IPS-15b (cell line): Measurements from ENCODE around the gene PARVB.

Experiments
- H3K27me3 ChIP-seq: one replicate; pipeline ENCODE4 v1.6.1; 2013; ENCODE audit warnings: low read length; ENCODE audit not compliant: control insufficient read depth, insufficient read depth
- H3K36me3 ChIP-seq: one replicate; pipeline ENCODE4 v1.6.1; 2013; ENCODE audit warnings: low read length; ENCODE audit not compliant: control insufficient read depth, insufficient read depth
- H3K4me1 ChIP-seq: one replicate; pipeline ENCODE4 v1.6.1; 2013; ENCODE audit warnings: mild to moderate bottlenecking, low read length; ENCODE audit not compliant: control insufficient read depth, insufficient read depth
- H3K4me3 ChIP-seq: one replicate; pipeline ENCODE4 v1.5.1; 2013; ENCODE audit warnings: low read depth, low read length
- H3K9ac ChIP-seq: one replicate; pipeline ENCODE4 v1.6.1; 2013; ENCODE audit warnings: low read depth, mild to moderate bottlenecking, low read length
- H3K9me3 ChIP-seq: one replicate; pipeline ENCODE4 v1.6.1; 2013; ENCODE audit warnings: mild to moderate bottlenecking, low read length; ENCODE audit not compliant: control insufficient read depth, insufficient read depth

PARVB gene

DNA sequence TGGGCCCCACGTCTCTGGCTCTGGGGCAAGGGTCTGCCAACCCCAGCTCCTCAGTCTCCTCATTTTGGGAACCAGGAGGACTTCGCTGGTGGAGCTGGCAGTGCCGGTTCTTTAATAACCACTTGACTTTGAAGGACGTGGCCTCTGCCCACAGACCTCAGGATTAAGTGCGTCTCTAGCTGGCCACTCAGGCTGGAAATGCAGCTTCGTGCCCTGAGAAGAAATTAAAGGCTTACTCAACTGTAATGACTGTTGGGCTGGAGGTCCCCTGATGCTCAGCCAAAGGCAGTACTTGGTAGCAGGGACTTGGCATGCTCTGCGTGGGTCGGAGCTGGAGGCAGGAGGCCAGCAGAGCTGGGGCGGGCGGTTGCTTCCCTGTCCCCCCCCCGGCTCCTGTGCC lies 139.9 kb downstream of the PARVB start:
- H3K4me1 ChIP-seq, result no peaks in the 10 kb centered on the region
- no peaks in the 10 kb centered on the region for H3K36me3 ChIP-seq
- no peak overlapping the region for H3K4me3 ChIP-seq
- H3K27me3 ChIP-seq, result no peaks in the 10 kb centered on the region
- no peak overlapping the region for H3K9ac ChIP-seq
- no peaks in the 10 kb centered on the region for H3K9me3 ChIP-seq

DNA sequence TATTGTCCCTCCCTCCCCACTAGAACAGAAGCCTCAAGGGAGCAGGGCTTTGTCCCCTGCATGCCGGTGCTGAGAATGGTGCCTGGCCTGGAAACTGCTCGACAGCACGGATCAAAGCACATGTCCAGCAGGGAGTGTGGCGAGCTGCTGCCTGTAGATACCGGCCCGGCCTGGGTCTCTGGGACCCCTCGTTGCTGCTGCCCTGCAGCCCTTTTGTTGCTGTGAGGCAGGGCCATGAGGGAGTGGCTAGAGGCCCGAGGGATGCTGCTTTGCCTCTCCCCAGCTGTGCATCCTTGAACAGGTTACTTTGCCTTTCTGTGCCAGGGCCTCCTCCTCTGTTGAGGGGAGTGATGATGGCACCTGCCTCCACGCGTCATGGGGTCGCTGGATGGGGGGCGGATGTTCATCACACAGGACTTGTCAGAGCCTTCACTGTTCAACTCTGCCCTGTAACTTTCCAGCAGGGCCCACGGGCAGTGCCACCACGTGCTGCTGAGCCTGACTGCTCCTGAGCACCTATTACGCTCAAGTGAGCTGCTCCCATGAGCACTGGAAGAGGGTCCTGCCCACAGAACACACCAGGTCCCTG lies 141.3 kb downstream of the PARVB start:
- no peak overlapping the region for H3K4me3 ChIP-seq
- H3K36me3 ChIP-seq, result no peaks in the 10 kb centered on the region
- no peak overlapping the region for H3K9ac ChIP-seq
- H3K27me3 ChIP-seq, result no peaks in the 10 kb centered on the region
- H3K9me3 ChIP-seq, result no peaks in the 10 kb centered on the region
- no peaks in the 10 kb centered on the region for H3K4me1 ChIP-seq

DNA sequence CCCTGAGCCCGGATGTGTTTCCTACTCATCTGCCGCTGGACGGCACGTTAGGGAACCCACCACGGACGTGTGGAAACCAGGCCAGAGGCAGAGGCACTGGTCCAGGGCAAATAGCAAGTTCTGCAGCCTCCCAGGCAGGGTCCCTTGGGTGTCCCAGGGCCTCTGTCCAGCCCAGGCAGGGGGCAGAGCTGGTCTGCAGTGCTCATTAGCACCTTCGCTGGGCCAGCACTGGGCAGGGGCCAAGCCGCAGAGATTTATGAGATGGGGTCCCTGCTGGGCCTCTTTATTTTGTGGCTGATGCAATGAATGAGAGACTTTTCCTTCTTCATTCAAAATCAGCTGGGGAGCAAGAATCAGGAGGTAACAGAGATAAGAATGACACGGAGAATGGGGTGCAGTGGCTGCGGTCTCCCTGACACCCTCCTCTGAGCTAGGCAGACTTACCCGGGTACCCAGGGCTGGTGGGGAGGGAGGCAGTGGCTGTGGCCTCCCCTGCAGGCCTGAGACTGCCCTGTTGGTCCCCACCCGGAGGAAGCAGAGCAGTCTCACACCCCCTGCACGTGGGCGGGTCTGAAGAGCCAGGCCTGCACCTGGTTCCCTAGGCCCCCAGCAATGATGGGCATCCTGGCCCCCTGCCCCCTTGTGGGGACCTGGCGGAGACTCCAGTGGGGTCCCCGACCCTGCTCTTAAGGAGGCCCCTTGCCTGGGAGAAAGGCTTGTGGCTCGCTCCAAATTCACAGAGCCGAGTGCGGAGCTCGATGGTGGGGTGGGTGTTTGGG lies 142.6 kb downstream of the PARVB start:
- H3K4me1 ChIP-seq, result no peaks in the 10 kb centered on the region
- no peaks in the 10 kb centered on the region for H3K27me3 ChIP-seq
- no peak overlapping the region for H3K9ac ChIP-seq
- no peaks in the 10 kb centered on the region for H3K9me3 ChIP-seq
- no peaks in the 10 kb centered on the region for H3K36me3 ChIP-seq
- no peak overlapping the region for H3K4me3 ChIP-seq

DNA sequence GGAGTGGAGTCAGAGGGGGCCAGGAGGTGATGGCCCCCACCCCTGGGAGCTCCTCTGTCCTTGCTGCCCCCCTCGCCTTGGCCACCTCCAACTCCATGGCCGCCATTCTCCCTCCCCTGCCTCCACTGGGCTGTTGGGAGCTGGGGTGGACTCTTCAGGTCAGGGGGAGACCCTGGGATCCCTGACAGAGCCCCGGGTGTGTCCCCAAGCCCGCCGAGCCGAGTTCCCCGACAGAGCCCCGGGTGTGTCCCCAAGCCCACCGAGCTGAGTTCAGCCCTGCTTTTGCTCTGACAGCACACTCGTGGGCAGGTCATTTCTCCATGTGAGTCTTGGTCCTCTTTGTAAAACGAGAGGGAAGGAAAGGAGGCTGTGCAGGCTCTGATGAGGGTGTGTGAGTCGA lies 143.4 kb downstream of the PARVB start:
- H3K4me3 ChIP-seq, result no peak overlapping the region
- no peak overlapping the region for H3K9ac ChIP-seq
- peaks cover 4% of the 10 kb centered on the region for H3K4me1 ChIP-seq
- H3K36me3 ChIP-seq, result no peaks in the 10 kb centered on the region
- no peaks in the 10 kb centered on the region for H3K27me3 ChIP-seq
- no peaks in the 10 kb centered on the region for H3K9me3 ChIP-seq

DNA sequence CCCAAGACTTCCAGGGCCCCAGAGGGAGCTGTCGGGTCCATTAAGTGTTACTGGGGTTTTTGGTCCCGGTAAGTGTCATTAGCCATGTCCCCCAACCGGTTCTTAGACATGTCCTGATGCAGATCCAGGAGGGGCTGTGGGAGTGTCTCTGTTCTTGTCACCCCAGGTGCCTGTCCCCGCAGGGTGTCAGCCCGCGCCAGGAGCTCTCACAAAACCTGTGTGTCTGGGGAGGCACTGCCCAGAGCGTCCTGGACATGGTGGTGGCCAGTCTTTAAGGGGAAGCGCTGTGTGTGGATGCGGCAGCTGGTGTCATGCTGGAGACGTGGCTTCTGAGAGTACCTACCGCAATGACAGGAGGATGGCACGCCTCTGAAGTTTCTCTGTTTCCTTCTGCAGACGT lies 144.1 kb downstream of the PARVB start:
- no peak overlapping the region for H3K9ac ChIP-seq
- H3K9me3 ChIP-seq, result no peaks in the 10 kb centered on the region
- peaks cover 8% of the 10 kb centered on the region for H3K4me1 ChIP-seq
- no peaks in the 10 kb centered on the region for H3K27me3 ChIP-seq
- H3K36me3 ChIP-seq, result no peaks in the 10 kb centered on the region
- H3K4me3 ChIP-seq, result no peak overlapping the region

DNA sequence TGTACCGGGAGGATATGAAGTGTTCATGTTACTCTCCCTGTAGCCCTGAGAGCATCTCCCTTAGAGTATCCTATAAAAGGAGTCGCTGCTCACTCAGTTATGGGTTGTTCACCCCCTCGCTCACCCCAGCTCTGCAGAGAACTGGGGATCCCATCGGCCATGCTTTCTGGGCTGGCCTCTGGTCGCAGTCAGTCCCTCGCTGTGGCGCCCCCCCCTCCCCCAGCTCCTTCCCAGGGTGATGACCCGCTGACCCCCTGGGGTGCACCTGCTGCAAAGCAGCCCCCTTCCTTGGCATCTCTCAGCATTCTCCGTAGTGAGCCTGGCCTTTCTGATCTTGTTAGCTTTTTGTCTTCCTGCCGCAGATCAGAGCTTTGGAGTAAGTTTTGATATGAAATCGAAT lies 146.4 kb downstream of the PARVB start:
- H3K9me3 ChIP-seq, result no peaks in the 10 kb centered on the region

DNA sequence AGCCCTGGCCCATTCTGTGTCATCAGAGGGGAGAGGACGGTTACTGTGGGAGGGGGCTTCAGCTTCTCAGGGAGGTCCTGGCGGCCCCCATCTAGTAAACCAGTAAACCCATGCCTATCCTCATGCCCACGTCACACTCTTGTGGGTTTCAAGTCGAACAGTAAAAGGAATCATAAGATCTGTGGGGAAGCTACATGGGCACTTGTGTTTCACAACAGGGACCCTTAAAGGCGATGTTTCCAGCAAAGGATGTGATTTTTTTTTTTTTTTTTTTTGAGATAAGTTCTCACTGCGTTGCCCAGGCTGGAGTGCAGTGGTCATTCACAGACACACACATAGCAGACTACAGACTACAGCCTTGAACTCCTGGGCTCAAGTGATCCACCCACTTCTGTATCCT lies 147.5 kb downstream of the PARVB start:
- Histone ChIP-seq H3K4me3 (no peak overlapping the region), H3K4me1 (peaks cover 8% of the 10 kb centered on the region), H3K9me3 (no peaks in the 10 kb centered on the region), H3K9ac (no peak overlapping the region), H3K36me3 (no peaks in the 10 kb centered on the region), H3K27me3 (no peaks in the 10 kb centered on the region)

More for the DNA sequence above, 146.4 kb downstream of the PARVB start:
- H3K4me3 ChIP-seq, result no peak overlapping the region
- no peaks in the 10 kb centered on the region for H3K27me3 ChIP-seq
- H3K4me1 ChIP-seq, result peaks cover 8% of the 10 kb centered on the region
- no peak overlapping the region for H3K9ac ChIP-seq
- H3K36me3 ChIP-seq, result no peaks in the 10 kb centered on the region

DNA sequence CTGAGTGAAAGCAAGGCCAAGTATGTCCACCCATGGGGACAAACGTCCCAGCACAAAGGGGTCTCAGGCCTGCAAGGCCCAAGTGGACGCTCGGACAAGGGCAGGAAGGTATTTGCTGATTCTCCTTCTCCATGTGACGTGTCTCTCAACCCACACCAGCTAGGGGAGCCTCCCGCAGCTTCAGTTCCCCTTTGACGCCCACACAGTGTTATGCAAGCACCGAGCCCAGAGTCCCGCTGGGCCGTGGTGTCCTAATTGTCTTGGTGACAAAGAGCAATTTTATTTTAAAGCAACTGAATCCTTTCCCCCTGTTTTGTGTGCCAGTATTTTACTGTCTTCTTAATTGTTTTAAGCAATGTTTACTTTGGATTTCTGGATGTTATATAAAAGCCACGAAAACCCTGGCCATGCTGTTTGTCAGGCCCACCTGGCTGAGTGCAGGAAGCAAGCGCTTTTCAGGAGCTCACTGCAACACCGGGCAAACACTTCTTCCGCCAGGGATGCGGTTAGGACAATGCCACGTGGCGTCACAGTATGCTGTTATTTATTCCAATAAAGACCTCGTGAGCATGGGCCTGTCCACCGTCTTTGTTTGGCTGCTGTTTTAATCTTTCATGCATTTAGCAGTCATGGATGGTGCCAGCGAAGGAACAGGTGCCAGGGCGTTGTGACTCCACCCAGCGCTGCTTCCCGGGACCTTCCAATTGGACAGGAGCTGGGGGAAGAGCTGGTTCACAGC lies 148.4 kb downstream of the PARVB start:
- Histone ChIP-seq H3K9me3 (no peaks in the 10 kb centered on the region), H3K36me3 (no peaks in the 10 kb centered on the region)

DNA sequence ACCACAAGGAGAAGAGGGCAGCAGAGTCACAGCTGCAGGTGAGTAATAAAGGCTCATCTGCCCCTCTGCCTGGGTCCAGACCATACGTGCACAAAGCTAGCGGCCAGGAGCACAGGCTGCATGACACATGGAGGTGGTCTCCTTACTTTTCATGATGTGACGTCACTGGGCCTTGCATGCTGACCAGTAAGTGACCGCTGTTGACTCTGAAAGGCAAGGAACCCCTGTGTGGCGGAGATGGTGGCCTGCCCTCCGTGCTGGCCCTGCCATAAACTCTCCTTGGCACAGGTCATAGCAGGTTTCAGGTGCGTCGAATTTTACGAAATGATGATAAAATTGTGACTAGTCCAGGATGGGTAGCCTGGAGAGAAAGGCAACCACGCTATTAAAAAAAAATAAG lies 149.1 kb downstream of the PARVB start:
- no peak overlapping the region for H3K4me3 ChIP-seq
- H3K9me3 ChIP-seq, result no peaks in the 10 kb centered on the region
- no peak overlapping the region for H3K9ac ChIP-seq
- H3K36me3 ChIP-seq, result no peaks in the 10 kb centered on the region
- H3K4me1 ChIP-seq, result peaks cover 8% of the 10 kb centered on the region
- H3K27me3 ChIP-seq, result no peaks in the 10 kb centered on the region

More for the DNA sequence above, 148.4 kb downstream of the PARVB start:
- Histone ChIP-seq H3K27me3 (no peaks in the 10 kb centered on the region), H3K4me1 (peaks cover 8% of the 10 kb centered on the region), H3K9ac (no peak overlapping the region), H3K4me3 (no peak overlapping the region)

DNA sequence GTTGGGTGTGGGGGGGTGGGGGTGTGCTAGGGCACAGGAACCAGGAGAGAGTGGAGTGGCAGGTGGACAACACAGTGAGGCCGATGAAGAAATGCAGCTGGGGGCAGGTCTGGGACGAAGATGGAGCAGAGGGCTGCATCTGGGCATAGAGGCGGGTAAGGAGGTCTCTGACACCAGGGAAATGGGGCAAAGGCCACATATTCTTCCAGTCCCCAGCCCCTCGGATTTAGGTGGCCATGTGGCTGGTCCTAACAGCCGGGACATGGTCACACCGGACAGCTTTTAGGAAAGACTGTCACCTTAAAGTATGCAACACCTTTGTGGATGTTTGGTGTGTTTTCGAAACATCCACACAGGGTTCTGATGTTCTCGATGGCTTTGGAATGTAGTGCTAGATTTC lies 151.6 kb downstream of the PARVB start:
- Histone ChIP-seq H3K27me3 (no peaks in the 10 kb centered on the region), H3K4me1 (peaks cover 8% of the 10 kb centered on the region), H3K36me3 (no peaks in the 10 kb centered on the region), H3K9ac (no peak overlapping the region), H3K9me3 (no peaks in the 10 kb centered on the region), H3K4me3 (no peak overlapping the region)

DNA sequence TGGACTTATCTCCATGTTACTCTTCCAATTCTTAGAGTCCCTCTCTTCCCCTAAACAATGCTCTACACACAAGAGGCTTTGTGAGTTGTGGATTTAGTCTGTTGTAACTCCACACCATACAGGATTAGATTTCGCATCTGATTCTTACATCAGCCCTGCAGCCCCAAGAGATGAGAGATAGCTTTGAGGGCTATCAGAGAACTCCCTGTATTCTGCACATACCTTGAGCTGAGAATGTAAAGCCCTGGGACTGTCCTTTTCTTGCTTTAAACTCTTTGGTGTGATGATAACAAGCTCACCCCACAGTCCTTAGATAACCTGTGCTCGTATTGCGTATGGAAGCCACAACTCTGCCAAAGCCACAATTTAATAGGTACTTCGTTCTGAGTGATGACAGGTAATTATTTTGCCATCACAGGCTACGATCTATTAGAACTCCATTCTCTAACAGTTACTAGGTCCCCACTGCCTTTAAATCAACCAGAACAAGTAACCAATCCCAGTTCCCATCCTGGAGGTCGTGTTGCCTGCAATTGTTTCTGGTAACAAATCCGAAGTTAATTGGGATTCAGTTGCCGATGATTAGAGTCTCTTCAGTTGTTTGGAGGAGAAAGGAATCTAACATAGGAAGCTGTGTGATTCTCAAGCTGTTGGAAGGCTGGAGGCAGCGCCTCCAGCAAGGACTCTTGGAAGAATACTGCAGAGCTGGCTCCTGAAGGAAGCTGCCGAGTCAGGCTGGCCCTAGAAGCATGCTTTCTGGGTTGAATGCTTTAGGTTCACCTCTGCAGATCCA lies 155.3 kb downstream of the PARVB start:
- H3K4me3 ChIP-seq, result no peak overlapping the region
- H3K9ac ChIP-seq, result no peak overlapping the region
- H3K4me1 ChIP-seq, result no peaks in the 10 kb centered on the region

More for the DNA sequence above, 155.3 kb downstream of the PARVB start:
- H3K27me3 ChIP-seq, result no peaks in the 10 kb centered on the region
- H3K36me3 ChIP-seq, result no peaks in the 10 kb centered on the region
- no peaks in the 10 kb centered on the region for H3K9me3 ChIP-seq
